GM18868 (cell line): ENCODE measurements around the gene POLD2.

ENCODE experiments used
- ATAC-seq: cut with Tn5 transposase; IDR thresholded peaks from one replicate; pipeline ENCODE4 v1.9.1; 2021; ENCODE audit warnings: mild to moderate bottlenecking, moderate library complexity; ENCODE audit not compliant: unreplicated experiment

POLD2 gene

GRCh38 chr7:44114586-44115310 lies 8.6 kb downstream of the POLD2 start:
- no peak for ATAC-seq

GRCh38 chr7:44113764-44114354 lies 9.5 kb downstream of the POLD2 start:
- ATAC-seq: no peak

GRCh38 chr7:44112997-44113763 lies 10.2 kb downstream of the POLD2 start:
- ATAC-seq: no peak

- no peak for ATAC-seq
Observed at GRCh38 chr7:44112231-44112996, 10.9 kb downstream of the POLD2 start.

- ATAC-seq: no peak
Observed at GRCh38 chr7:44111761-44112160, 11.6 kb downstream of the POLD2 start.

GRCh38 chr7:44110719-44111635 lies 12.4 kb downstream of the POLD2 start:
- no peak for ATAC-seq

GRCh38 chr7:44109991-44110390 lies 13.4 kb downstream of the POLD2 start:
- no peak for ATAC-seq

- no peak for ATAC-seq
Observed at GRCh38 chr7:44108768-44109750, 14.3 kb downstream of the POLD2 start.

GRCh38 chr7:44107961-44108767 lies 15.2 kb downstream of the POLD2 start:
- ATAC-seq: no peak

GRCh38 chr7:44107116-44107960 lies 16.0 kb downstream of the POLD2 start:
- no peak for ATAC-seq

GRCh38 chr7:44106311-44107065 lies 16.9 kb downstream of the POLD2 start:
- no peak for ATAC-seq

- ATAC-seq: no peak
Observed at GRCh38 chr7:44105832-44106231, 17.5 kb downstream of the POLD2 start.

- ATAC-seq: no peak
Observed at GRCh38 chr7:44104860-44105771, 18.2 kb downstream of the POLD2 start.

- no peak for ATAC-seq
Observed at GRCh38 chr7:44103923-44104859, 19.2 kb downstream of the POLD2 start, which contains the start of gene AEBP1. Gene AEBP1 (plus strand): TSS chr7:44104345. CDS start chr7:44104666, 321 bp downstream.
